Mucosa of stomach (tissue), 1 donor: ENCODE data around the gene UTP18.

Experiments
- H3K27me3 ChIP-seq: one replicate; pipeline ENCODE4 v1.7.0; 2013; ENCODE audit warnings: mild to moderate bottlenecking, low read length; ENCODE audit not compliant: control insufficient read depth, insufficient read depth
- H3K36me3 ChIP-seq: one replicate; pipeline ENCODE4 v1.7.0; 2013; ENCODE audit warnings: low read length; ENCODE audit not compliant: control insufficient read depth, insufficient read depth
- H3K4me1 ChIP-seq: one replicate; pipeline ENCODE4 v1.7.0; 2013; ENCODE audit warnings: mild to moderate bottlenecking, low read length; ENCODE audit not compliant: control insufficient read depth, insufficient read depth
- H3K4me3 ChIP-seq: one replicate; pipeline ENCODE4 v1.7.0; 2013; ENCODE audit warnings: low read length
- H3K9ac ChIP-seq: one replicate; pipeline ENCODE4 v1.7.0; 2013; ENCODE audit warnings: mild to moderate bottlenecking, low read length, moderate library complexity
- H3K9me3 ChIP-seq: one replicate; pipeline ENCODE4 v1.7.0; 2013; ENCODE audit warnings: mild to moderate bottlenecking, low read length, moderate library complexity; ENCODE audit not compliant: control insufficient read depth
- donor health status: Pancreatic carcinoma.

The UTP18 gene

DNA sequence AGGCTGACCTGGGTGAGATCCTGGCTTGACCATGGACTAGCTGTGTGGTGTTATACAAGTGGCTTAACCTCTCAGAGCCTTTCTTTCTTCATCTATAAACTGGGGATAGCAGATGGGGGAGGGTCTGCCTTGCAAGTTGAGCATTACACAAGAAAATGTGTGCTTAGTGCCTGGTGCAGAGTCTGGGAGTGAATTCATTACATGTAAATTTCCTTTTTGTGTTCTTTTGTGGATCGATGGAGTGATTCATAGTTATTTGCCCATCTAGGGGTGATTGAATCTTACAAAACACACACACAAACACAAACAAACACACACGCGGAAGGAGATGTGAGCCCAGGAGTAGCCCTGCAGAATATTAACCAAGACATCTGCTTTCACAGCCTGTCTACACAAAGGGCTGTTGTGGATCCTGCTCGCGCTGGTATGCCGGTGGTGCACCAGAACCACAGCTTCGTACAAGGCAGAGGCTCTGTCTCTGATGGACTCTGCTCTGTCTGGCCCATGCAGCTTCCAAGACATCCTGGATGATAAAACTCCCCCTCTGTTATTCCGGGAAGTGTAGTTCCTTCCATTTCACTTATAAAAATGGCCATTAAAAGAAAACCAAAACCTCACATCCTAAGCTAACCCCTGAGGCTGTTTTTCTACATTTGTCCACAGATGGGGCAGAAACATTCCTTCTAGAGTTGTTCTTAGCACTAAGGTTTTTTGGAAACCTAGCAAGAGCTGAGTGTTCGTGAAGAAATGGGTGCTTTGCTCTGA lies 86.1 kb downstream of the UTP18 start:
- H3K36me3 ChIP-seq = no peaks in the 10 kb centered on the region
- H3K9ac ChIP-seq = no peak overlapping the region
- H3K9me3 ChIP-seq = no peaks in the 10 kb centered on the region
- H3K4me3 ChIP-seq = no peak overlapping the region
- H3K4me1 ChIP-seq = no peaks in the 10 kb centered on the region
- H3K27me3 ChIP-seq = peaks cover 2% of the 10 kb centered on the region
